Measurements from ENCODE around the gene HSBP1L1.

GRCh38 chr18:79971211-79971952 is 6.9 kb downstream of the HSBP1L1 start:
- TF ChIP-seq CTCF (conservative IDR thresholded peaks at IDR 0.05; ENCODE audit: low read depth in 2 of 2): no peak
- TF ChIP-seq REST (IDR thresholded peaks at IDR 0.05; ENCODE audit: unreplicated experiment): no peak
- TF ChIP-seq POLR2AphosphoS5 (IDR thresholded peaks at IDR 0.05; ENCODE audit: low read depth): no peak
- TF ChIP-seq CREB1 (CRISPR knock-in tag; IDR thresholded peaks at IDR 0.05; ENCODE audit: low read depth): no peak
- TF ChIP-seq EZH2phosphoT487 (IDR thresholded peaks at IDR 0.05; ENCODE audit: unreplicated experiment): no peak
- TF ChIP-seq EZH2 (IDR thresholded peaks at IDR 0.05; ENCODE audit: low read depth, unreplicated experiment): no peak
- no peak for TF ChIP-seq STAT1 (IDR thresholded peaks at IDR 0.05; ENCODE audit: unreplicated experiment)
- no peak for TF ChIP-seq ETS1 (IDR thresholded peaks at IDR 0.05)
- no peak for TF ChIP-seq ZNF462 (CRISPR knock-in tag; IDR thresholded peaks at IDR 0.05)
- no peak for TF ChIP-seq JUNB (IDR thresholded peaks at IDR 0.05; ENCODE audit: unreplicated experiment)
- TF ChIP-seq NANOG (IDR thresholded peaks at IDR 0.05; ENCODE audit: borderline replicate concordance): no peak
- no peak for TF ChIP-seq ZNF331 (CRISPR knock-in tag; IDR thresholded peaks at IDR 0.05; ENCODE audit: low read depth)

Data from GM23338 (cell line).